GM12873 (cell line): Measurements from ENCODE around the gene YKT6.

Source experiments
- CTCF ChIP-seq: IDR thresholded peaks from 2 replicates; pipeline ENCODE4 v1.5.1; 2012; ENCODE audit warnings: low read depth, mild to moderate bottlenecking, moderate library complexity, low read length, control low read depth; ENCODE audit not compliant: insufficient read depth; ENCODE audit errors: missing control alignments

Gene YKT6

GRCh38 chr7:44212581-44213184 lies 11.9 kb downstream of the YKT6 start:
- TF ChIP-seq CTCF = no peak

GRCh38 chr7:44213206-44213876 lies 12.6 kb downstream of the YKT6 start:
- TF ChIP-seq CTCF = no peak

GRCh38 chr7:44213877-44214388 lies 13.2 kb downstream of the YKT6 start:
- no peak for TF ChIP-seq CTCF

- TF ChIP-seq CTCF = no peak
Measured at GRCh38 chr7:44215531-44215930, 14.8 kb downstream of the YKT6 start.

- TF ChIP-seq CTCF = no peak
Measured at GRCh38 chr7:44216019-44216418, 15.2 kb downstream of the YKT6 start.

- no peak for TF ChIP-seq CTCF
Measured at GRCh38 chr7:44216521-44217222, 15.9 kb downstream of the YKT6 start.

GRCh38 chr7:44217223-44217714 lies 16.5 kb downstream of the YKT6 start:
- TF ChIP-seq CTCF = no peak
